IPS-18c (cell line): ENCODE results near the gene VEGFB.

Experiments used
- H3K4me3 ChIP-seq: 2 replicates; pipeline ENCODE4 v1.7.0; 2013; ENCODE audit warnings: low read depth, mild to moderate bottlenecking, low read length, moderate library complexity; ENCODE audit not compliant: insufficient read depth
- H3K9me3 ChIP-seq: one replicate; pipeline ENCODE4 v1.6.1; 2013; ENCODE audit warnings: mild to moderate bottlenecking, low read length, moderate library complexity; ENCODE audit not compliant: control insufficient read depth, insufficient read depth

Gene VEGFB

DNA sequence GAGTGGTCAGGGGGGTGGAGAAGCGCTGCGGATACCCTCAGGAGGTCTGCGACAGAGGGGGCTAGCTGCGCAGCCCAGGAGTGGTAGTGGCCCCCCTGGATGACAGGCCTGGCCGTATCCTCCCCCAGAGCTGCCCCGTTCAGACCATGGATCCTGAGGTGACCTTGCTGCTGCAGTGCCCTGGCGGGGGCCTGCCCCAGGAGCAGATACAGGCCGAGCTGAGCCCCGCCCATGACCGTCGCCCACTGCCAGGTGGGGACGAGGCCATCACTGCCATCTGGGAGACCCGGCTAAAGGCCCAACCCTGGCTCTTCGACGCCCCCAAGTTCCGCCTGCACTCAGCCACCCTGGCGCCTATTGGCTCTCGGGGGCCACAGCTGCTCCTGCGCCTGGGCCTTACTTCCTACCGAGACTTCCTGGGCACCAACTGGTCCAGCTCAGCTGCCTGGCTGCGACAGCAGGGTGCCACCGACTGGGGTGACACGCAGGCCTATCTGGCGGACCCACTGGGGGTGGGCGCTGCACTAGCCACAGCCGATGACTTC, 7.8 kb upstream of the VEGFB start:
- H3K9me3 ChIP-seq = peaks cover 5% of the 10 kb centered on the region
- H3K4me3 ChIP-seq = peak overlapping the region; percentile 93

GRCh38 chr11:64227405-64227956, 6.9 kb upstream of the VEGFB start:
- peaks cover 5% of the 10 kb centered on the region for H3K9me3 ChIP-seq
- no peak overlapping the region; the same call in 1 of the 2 replicates for H3K4me3 ChIP-seq

GRCh38 chr11:64229090-64229743, 5.2 kb upstream of the VEGFB start:
- H3K9me3 ChIP-seq = peaks cover 2% of the 10 kb centered on the region
- H3K4me3 ChIP-seq = no peak overlapping the region

DNA sequence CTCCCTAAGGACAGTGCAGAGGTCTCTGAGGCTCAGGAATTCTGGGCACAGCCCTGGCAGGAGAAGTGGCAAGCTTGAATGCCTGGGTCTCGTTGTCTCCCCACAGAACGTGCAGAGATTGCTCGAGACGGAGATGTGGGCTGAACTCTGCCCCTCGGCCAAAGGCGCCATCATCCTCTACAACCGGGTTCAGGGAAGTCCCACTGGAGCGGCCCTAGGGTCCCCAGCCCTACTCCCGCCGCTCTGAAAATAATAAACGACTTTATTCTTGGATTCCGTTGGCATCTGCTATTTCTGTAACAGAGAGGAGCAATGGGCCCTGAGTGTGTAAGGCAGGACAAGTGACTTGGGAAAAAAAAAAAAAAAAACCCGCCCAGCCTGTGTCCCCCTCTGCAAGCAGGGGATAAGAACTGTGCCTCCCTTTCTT, 4.6 kb upstream of the VEGFB start:
- H3K4me3 ChIP-seq = peak overlapping the region; percentile 64
- H3K9me3 ChIP-seq = peaks cover 2% of the 10 kb centered on the region

- peaks cover 2% of the 10 kb centered on the region for H3K9me3 ChIP-seq
- peak within 1 kb of the TSS; percentile 64 for H3K4me3 ChIP-seq
Observed at GRCh38 chr11:64230171-64230984, 4.0 kb upstream of the VEGFB start, which contains the start of gene DNAJC4. DNAJC4 (plus strand) TSS chr11:64230548; CDS start chr11:64230855, 307 bp downstream.

DNA sequence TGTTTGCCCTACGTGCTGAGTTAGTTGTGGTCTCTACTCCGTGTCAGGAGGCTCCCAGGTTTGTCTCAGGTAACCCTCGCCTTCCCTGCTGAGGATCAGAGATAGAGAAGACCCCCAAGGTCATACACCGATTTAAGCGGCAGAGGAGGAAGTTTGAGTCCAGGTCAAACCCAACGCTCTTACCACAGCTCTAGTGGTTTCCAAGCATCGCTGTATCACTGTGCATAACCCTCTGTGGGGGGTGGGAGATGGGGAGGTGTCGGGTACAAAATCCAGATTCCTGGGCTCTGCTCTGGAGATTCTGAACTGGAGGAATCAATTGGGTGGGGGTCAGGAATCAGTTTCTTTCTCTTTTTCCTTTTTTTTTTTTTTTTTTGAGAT, 3.4 kb upstream of the VEGFB start:
- Histone ChIP-seq H3K4me3 (peak overlapping the region; percentile 64), H3K9me3 (peaks cover 2% of the 10 kb centered on the region)

- Histone ChIP-seq H3K9me3 (peaks cover 2% of the 10 kb centered on the region), H3K4me3 (no peak overlapping the region)
Observed at GRCh38 chr11:64231546-64231945, 2.8 kb upstream of the VEGFB start.

DNA sequence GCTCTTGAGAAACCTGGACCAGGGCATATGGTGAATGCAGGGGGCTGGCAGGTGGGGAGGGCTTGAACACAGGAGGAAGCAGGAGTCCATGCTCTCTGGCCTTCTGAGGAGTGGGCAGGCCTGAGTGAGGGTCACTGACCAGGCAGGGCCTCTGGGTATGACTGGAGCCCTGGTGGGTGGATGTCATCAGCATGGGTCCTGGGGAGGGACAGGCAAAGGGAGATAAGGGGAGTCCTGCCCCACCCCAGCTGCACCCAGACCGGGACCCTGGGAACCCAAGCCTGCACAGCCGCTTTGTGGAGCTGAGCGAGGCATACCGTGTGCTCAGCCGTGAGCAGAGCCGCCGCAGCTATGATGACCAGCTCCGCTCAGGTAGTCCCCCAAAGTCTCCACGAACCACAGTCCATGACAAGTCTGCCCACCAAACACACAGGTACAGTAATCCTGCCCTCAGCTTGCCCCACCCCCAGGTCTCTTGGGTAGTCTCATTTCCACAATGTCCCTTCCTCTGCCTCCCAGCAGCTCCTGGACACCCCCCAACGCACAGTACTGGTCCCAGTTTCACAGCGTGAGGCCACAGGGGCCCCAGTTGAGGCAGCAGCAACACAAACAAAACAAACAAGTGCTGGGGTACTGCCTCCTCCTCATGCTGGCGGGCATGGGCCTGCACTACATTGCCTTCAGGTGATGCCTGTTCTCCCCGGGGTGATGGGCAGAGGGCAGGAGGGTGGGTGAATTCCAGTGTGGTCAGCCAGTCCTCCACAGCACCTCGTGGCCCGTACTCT, 2.0 kb upstream of the VEGFB start:
- Histone ChIP-seq H3K4me3 (no peak overlapping the region), H3K9me3 (no peaks in the 10 kb centered on the region)

GRCh38 chr11:64232967-64233315, 1.4 kb upstream of the VEGFB start:
- H3K9me3 ChIP-seq = no peaks in the 10 kb centered on the region
- H3K4me3 ChIP-seq = no peak overlapping the region

- Histone ChIP-seq H3K4me3 (peak overlapping the region; percentile 64), H3K9me3 (no peaks in the 10 kb centered on the region)
Observed at GRCh38 chr11:64234647-64235379, 429 bp downstream of the VEGFB start.

GRCh38 chr11:64235437-64236161, 1.2 kb downstream of the VEGFB start:
- H3K9me3 ChIP-seq = no peaks in the 10 kb centered on the region
- H3K4me3 ChIP-seq = peak overlapping the region; percentile 64

GRCh38 chr11:64237484-64237951, 3.1 kb downstream of the VEGFB start:
- H3K9me3 ChIP-seq = no peaks in the 10 kb centered on the region
- no peak overlapping the region for H3K4me3 ChIP-seq

- H3K4me3 ChIP-seq = no peak overlapping the region
- no peaks in the 10 kb centered on the region for H3K9me3 ChIP-seq
Observed at GRCh38 chr11:64238076-64238475, 3.7 kb downstream of the VEGFB start.

- Histone ChIP-seq H3K4me3 (no peak overlapping the region), H3K9me3 (no peaks in the 10 kb centered on the region)
Observed at GRCh38 chr11:64238999-64239398, 4.6 kb downstream of the VEGFB start.

DNA sequence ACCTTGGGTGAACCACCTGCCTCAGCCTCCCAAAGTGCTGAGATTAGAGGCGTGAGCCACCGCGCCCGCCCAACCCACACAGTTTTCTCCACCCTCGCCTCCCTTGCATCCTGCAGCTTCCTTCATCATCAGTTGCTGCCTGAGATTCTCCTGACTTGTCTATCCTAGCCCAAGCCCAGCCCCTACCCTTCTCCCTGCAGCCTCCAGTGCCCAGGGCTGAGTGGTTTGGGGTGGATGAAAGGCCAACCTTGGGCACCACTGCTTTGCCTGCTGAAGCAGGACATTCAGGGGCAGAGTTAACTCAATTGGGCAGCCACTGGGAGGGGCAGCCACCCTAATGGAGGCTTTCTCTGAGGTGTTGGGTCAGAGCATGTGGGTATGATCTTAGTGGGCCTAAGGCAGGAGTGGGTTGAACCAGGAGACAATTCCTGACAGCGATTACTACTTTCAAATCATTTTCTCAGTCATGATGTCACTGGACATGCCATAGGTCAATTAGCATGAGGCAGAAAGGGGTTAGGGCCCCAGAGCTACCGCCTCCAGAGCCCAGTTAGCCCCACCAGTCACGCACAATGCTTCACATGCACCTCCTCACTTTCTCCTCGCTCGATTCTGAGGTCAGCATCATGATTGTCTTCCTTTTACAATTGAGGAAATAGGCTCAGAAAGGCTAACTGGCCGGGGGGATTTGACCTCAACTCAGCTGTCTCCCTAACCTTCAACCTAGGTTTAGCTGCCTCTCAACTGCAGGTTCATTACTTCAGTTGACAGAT, 5.5 kb downstream of the VEGFB start:
- Histone ChIP-seq H3K9me3 (no peaks in the 10 kb centered on the region), H3K4me3 (peak overlapping the region; percentile 96)
